NCI-H2171 (cell line): ENCODE measurements around the gene CKAP2L.
"Not testable (repeated sequence)": the region's sequence is repeated elsewhere in the genome, so short reads cannot be mapped to it uniquely, and the experiment has no call there.

Experiments used
- DNase-seq: peaks from one replicate; lab custom pipeline; 2025; lab: John Stamatoyannopoulos, UW

CKAP2L gene

GRCh38 chr2:112725545-112726457 lies 38.6 kb downstream of the CKAP2L start:
- DNase-seq: no peak

- DNase-seq: no peak
Measured at GRCh38 chr2:112724591-112725525, 39.6 kb downstream of the CKAP2L start.

- DNase-seq: no peak
Measured at GRCh38 chr2:112723995-112724394, 40.4 kb downstream of the CKAP2L start.

- DNase-seq: no peak
Measured at GRCh38 chr2:112723547-112723940, 40.9 kb downstream of the CKAP2L start.

- DNase-seq: no peak
Measured at GRCh38 chr2:112722816-112723546, 41.4 kb downstream of the CKAP2L start.

- DNase-seq: no peak
Measured at GRCh38 chr2:112721819-112722522, 42.4 kb downstream of the CKAP2L start.

GRCh38 chr2:112720785-112721184 lies 43.6 kb downstream of the CKAP2L start, which contains the start of gene NT5DC4:
TSS of gene NT5DC4 (plus strand) at chr2:112721020. CDS start at chr2:112721080, 60 bp downstream.
- DNase-seq: no peak

GRCh38 chr2:112718863-112719370 lies 45.5 kb downstream of the CKAP2L start:
- no peak for DNase-seq

GRCh38 chr2:112716826-112717352 lies 47.5 kb downstream of the CKAP2L start:
- DNase-seq: not testable (repeated sequence)

GRCh38 chr2:112716094-112716493 lies 48.3 kb downstream of the CKAP2L start:
- DNase-seq: not testable (repeated sequence)

GRCh38 chr2:112714836-112715631 lies 49.4 kb downstream of the CKAP2L start:
- DNase-seq: no peak

GRCh38 chr2:112714331-112714730 lies 50.1 kb downstream of the CKAP2L start:
- DNase-seq: no peak

- DNase-seq: no peak
Measured at GRCh38 chr2:112713926-112714325, 50.5 kb downstream of the CKAP2L start.

GRCh38 chr2:112713585-112713925 lies 50.9 kb downstream of the CKAP2L start:
- no peak for DNase-seq

GRCh38 chr2:112712903-112713584 lies 51.4 kb downstream of the CKAP2L start:
- no peak for DNase-seq

- no peak for DNase-seq
Measured at GRCh38 chr2:112712465-112712864, 51.9 kb downstream of the CKAP2L start.

- DNase-seq: no peak
Measured at GRCh38 chr2:112710956-112711750, 53.3 kb downstream of the CKAP2L start.

GRCh38 chr2:112709703-112710102 lies 54.7 kb downstream of the CKAP2L start:
- no peak for DNase-seq

- no peak for DNase-seq
Measured at GRCh38 chr2:112708968-112709367, 55.4 kb downstream of the CKAP2L start.
